NB4 (cell line): Measurements from ENCODE around the gene CA5B.
A peak's percentile ranks its signal among the peaks of the same experiment; 100 is the strongest.

Experiments used
- MYC ChIP-seq: IDR thresholded peaks from 2 replicates; pipeline ENCODE4 v1.6.1; 2011; ENCODE audit warnings: low read depth, low read length
- TF ChIP-seq, protein P1 (sequence below): IDR thresholded peaks from one replicate; pipeline ENCODE4 v1.5.1; 2012; ENCODE audit warnings: low read depth, low read length
- TF ChIP-seq, protein P2 (sequence below): IDR thresholded peaks from 2 replicates; pipeline ENCODE4 v1.6.1; 2011; ENCODE audit warnings: low read depth, low read length

GRCh38 chrX:15816886-15817285 lies 78.8 kb downstream of the CA5B start:
- TF ChIP-seq, protein P1, sequence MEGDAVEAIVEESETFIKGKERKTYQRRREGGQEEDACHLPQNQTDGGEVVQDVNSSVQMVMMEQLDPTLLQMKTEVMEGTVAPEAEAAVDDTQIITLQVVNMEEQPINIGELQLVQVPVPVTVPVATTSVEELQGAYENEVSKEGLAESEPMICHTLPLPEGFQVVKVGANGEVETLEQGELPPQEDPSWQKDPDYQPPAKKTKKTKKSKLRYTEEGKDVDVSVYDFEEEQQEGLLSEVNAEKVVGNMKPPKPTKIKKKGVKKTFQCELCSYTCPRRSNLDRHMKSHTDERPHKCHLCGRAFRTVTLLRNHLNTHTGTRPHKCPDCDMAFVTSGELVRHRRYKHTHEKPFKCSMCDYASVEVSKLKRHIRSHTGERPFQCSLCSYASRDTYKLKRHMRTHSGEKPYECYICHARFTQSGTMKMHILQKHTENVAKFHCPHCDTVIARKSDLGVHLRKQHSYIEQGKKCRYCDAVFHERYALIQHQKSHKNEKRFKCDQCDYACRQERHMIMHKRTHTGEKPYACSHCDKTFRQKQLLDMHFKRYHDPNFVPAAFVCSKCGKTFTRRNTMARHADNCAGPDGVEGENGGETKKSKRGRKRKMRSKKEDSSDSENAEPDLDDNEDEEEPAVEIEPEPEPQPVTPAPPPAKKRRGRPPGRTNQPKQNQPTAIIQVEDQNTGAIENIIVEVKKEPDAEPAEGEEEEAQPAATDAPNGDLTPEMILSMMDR, result no peak
- TF ChIP-seq MYC, result no peak
- TF ChIP-seq, protein P2, sequence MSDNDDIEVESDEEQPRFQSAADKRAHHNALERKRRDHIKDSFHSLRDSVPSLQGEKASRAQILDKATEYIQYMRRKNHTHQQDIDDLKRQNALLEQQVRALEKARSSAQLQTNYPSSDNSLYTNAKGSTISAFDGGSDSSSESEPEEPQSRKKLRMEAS, result peak; percentile 45; the same call in 1 of the 2 replicates
